ENCODE measurements around the gene PEX26.
"Not testable (repeated sequence)": the region's sequence is repeated elsewhere in the genome, so short reads cannot be mapped to it uniquely, and the experiment has no call there.

The PEX26 gene

DNA sequence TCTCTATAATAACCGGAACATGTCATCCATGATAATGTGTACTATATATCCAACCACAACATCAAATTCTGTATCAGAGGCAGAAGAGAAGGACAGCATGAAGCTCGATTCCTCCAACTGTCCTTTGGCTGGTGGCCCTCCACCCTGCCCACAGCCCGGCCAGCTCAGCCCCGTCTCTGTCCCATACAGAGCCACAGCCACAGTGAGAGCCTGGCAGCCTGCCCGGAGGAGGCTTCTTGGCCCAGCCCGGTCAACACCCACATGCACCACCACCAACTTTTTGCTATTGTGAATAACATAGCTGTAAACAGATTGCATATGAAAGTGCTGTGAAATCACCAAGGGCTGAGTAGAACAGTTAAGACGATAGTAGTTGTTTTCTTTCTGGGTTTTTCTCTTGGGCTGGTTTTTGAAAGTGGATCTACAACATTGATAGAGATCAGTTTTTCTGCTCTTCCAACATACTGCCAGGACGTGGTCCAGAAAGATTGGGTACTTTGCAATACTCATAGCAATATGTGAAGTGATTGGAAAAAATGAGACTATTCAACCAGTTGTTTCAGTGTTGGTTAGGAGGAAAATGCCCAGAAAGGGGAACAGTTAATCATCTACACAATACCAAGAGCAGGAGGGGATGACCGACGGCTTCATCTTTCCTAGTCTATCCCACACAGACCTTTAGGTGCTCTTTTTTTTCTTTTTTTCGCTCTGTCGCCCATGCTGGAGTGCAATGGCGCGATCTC lies 25.9 kb downstream of the PEX26 start:
- DNase-seq, result peak; percentile 50

DNA sequence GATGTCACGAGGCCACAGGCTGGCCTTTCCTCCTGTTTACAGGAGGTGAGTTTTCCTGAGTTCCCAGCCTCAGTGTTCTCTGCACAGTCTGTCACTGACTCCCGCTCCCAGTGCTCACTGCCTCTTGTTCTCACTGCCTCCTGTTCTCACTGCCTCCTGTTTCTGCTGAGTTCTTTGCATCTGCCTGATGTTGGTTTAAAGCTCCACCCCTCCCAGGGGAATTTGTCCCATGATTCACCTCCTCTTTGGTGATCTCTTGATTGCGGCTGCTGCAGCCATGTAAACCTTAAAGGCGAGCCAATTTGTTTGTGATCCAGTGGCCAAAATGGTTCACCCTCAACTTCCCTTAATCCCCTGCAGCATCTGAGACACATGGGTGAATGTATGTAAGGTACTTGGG lies 26.8 kb downstream of the PEX26 start:
- no peak for DNase-seq

DNA sequence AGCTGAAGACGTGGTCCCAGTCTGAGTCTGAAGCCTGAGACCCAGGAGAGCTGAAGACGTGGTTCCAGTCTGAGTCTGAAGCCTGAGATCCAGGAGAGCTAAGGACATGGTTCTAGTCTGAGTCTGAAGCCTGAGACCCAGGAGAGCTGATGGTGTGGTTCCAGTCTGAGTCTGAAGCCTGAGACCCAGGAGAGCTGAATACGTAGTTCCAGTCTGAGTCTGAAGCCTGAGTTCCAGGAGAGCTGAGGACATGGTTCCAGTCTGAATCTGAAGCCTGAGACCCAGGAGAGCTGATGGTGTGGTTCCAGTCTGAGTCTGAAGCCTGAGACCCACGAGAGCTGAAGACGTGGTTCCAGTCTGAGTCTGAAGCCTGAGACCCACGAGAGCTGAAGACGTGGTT lies 28.2 kb downstream of the PEX26 start:
- not testable (repeated sequence) for DNase-seq

DNA sequence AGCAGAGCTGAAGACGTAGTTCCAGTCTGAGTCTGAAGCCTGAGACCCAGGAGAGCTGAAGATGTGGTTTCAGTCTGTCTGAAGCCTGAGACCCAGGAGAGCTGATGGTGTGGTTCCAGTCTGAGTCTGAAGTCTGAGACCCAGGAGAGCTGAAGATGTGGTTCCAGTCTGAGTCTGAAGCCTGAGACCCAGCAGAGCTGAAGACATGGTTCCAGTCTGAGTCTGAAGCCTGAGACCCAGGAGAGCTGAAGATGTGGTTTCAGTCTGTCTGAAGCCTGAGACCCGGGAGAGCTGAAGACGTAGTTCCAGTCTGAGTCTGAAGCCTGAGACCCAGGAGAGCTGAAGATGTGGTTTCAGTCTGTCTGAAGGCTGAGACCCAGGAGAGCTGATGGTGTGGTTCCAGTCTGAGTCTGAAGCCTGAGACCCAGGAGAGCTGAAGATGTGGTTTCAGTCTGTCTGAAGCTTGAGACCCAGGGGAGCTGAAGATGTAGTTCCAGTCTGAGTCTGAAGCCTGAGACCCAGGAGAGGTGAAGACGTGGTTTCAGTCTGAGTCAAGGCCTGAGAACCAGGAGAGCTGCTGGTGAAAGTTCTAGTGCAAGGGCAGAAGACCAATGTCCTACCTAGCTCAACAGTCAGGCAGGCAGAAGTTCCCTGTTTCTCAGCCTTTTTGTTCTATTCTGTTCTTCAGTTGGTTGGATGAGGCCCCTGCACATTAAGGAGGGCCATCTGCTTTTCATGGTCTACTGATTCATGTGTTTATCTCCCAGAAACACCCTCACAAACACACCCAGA lies 29.0 kb downstream of the PEX26 start:
- DNase-seq, result peak; percentile 55

DNA sequence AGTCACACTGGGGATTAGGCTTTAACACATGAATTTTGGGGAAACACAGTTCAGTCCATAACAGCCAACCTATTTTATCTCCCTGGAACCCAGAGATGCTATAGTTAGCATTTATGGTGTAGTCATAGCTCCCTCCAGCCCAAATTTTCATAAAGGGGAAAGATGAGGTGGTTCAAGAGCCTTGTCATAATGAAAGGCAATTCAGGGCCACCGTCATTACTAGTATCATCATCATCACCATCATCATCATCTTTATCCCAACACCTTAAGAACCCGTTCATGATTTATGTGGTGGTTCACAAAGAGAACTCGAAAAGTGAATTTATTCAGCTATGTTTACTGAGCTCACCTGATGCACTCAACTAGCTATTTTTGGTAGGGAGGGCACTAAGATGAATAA lies 30.4 kb downstream of the PEX26 start:
- DNase-seq, result no peak

DNA sequence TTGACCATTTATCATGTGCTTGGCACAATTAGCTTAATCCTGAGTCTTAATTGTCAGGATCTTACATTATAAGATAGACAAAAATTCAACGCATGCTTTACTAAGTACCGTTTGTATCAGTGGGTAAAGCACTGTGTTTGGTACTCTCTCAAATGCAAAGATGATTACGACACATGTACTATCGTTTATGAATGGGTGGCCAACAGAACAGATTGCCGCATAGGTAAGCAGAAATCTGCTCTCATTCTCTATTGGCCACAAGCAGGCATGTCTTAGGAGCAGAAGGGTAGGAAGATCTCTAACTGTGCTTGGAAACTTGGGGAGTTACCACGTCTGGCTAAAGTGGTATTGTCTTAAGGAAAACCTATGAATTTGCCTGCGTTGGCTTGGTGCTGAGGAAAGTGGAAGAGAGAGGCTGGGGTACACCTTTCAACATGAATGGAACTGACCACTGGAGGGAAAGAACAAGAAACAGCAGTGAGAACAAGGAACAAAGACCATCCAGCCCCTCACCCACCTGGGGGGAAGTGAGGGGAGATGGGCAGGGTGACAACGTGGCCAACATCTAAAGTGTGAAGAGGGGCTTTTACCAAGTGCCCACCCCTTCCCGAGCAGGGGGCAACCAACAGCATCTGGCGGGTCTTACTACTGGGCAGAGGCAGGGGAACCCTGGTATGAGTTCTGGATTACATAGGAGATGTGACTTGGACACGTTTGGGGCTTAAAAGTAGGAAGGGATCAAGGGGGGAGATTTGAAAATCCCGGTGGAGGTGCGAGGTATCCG lies 31.8 kb downstream of the PEX26 start:
- DNase-seq, result no peak

DNA sequence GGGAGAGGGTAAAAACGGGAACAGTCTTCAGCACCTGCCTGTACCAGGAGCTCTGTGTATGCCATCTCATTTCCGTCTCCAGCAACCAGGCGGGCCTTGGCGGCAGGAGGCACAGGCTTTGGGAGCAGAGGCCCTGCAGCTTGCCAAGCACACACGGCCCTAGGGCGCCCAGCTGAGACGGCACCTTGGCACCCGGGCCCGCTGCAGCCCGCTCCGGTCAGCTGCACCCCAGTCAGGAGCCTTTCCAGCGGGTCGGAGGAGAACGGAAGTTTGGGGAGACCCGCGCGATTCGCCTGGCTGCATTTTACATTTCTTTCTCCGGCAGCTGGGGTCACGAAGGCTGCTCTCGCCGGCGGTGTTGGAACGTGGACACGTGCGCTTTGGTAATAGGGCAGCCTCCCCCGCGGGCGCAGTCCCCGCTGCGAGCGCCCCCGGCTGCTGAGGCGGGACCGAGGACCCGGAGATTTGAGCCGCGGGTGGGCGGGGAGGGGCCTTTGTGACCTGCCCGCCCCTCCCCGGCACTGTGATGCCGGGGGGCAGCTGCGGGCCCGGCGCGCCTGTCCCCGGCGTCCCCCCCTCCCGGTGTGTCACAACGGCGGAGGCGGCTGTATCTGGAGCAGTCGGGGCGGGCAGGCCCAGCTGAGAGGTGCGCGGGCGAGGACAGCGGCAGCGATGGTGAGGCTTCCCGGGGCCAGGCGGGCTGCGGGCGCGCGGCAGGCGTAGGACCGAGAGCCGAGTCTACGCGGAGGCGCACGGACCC lies 32.6 kb downstream of the PEX26 start, which contains the start of gene TUBA8:
Gene TUBA8 (plus strand): TSS at position 616 of the 760 bp plus-strand sequence. CDS start 57 bp downstream, at position 673.
- DNase-seq, result peak; percentile 63

DNA sequence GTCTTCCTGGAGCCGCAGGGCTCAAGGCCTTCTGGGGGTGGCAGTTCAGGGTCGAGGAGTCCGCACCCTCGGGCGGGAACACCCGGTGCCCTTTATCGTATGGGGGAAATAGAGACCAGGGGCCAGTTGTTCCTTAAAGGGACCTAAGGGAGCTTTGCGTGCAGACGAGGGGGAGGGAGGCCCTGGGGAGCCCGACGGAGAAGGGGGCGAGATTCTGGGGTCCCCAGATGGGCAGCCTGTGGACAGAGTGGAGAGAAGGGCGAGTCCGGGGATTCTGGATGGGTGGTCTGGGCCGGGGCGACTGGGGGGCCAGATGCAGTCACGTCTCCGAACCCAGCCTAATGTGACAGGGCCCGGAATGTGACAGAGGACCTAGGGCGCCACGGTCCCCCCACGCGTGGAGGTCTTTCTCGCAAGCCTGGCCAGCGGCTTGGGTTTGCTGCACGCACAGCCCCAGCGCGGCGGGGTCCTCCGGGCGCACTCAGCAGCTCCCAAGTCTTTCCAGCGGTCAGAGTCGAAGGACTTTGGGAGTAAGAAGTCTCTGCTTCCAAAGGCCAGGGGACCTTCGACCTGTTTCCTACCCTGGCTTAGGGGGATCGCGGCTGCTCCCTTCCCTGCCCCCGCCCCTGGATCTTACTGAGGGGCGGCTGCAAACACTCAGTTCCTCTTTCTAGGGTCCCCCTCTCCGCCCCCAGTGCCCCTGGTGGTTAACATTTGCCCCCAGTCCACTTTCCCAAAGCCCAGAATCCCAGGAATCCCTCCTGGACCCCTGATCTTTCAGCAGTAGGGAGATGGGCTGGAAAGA lies 33.4 kb downstream of the PEX26 start:
- DNase-seq, result no peak

DNA sequence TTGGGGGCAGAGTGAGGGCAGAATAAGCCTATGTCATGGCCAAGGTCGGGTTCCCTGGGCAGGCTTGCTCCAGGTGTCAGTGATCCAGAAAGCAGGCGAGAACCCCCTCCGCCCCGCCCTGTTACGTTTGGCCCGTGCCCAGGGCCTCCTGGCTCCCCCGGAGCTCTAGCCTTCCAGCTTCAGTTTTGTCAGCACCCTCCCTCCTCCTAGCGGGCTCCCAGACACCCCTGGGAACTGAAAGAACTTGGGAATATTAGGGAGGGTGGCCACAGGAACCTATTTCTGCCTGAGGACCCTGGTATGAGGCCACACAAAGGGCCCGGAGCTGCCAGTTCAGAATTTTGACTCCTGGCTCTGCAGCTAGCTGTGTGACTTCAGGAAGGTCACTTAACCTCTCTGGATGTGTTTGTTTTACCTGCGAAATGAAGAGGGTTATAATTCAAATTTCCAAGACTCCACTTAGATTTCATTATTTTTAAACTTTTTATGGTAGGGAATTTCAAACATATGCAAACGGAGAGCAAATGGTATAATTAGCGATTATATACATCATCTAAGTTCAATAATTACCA lies 34.1 kb downstream of the PEX26 start:
- DNase-seq, result no peak

DNA sequence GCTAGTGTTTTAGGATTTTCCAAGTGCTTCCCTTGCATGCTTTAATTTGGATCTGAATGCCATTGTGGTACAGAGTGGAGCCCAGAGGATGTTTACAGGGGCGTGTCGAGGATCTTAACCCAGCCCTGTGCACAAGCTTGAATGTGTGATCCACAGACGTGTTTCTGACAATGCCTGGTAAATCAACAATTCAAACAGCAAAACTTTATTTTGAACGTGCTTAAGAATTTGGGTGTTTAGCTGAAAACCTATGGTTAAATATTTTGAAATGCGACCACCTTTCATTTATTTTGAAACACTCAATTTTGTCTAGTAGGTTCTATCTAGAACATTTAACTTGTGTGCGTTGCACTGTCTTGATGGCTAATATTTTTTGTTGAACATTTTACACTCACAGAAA lies 34.6 kb downstream of the PEX26 start:
- DNase-seq, result no peak

DNA sequence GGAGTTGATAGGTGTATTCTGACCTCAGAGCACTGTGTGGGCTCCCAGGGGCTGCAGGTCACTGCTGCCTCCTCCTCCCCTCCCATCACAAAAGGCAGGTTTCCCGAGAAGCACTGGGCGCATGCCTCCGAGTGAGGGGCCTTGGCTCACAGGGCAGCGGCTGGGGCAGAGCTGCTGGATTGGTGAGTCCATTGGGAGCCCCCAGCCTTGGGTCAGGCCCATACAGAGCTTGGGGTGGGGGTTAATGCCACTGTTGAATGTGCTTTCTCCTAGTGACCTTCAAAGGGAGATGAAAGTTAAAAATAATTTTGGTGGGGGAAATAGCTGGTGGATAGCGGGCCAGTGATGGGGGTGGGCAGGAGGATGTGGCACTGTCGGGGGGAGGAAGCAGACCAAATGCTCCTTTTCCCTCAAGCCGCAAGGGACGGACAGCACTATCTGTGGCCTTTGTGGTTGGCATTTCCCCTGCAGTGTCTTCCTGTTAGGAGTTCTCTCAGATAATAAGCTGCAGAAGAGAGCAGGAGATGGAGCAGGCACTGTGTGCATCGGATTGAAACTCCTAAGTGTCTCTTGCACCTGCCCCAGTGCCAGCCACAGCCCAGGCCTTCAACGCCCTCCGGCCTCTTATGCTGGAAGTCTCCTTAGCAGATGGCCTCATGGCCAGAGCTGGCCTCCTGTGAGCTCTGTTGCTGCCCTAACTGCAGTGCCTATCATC lies 36.0 kb downstream of the PEX26 start:
- DNase-seq, result no peak

DNA sequence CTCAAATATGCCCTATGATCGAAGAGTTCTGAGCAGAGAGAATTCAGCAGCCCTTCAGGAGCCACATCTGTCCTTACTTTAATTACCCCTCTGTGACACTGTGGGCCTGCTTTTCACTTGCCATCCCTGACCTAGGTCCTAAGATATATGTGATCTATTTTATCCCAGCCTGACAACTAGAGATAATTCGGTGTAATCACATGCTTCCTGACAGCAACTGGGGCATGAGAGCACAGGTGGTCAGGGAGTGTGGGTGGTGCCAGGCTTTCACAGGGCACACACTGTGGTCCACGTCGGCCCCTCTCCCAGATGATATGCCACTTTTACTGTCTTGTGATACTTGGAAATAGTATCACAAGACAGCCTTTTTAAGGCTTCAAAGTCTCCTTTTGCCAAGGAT lies 36.7 kb downstream of the PEX26 start:
- no peak for DNase-seq

DNA sequence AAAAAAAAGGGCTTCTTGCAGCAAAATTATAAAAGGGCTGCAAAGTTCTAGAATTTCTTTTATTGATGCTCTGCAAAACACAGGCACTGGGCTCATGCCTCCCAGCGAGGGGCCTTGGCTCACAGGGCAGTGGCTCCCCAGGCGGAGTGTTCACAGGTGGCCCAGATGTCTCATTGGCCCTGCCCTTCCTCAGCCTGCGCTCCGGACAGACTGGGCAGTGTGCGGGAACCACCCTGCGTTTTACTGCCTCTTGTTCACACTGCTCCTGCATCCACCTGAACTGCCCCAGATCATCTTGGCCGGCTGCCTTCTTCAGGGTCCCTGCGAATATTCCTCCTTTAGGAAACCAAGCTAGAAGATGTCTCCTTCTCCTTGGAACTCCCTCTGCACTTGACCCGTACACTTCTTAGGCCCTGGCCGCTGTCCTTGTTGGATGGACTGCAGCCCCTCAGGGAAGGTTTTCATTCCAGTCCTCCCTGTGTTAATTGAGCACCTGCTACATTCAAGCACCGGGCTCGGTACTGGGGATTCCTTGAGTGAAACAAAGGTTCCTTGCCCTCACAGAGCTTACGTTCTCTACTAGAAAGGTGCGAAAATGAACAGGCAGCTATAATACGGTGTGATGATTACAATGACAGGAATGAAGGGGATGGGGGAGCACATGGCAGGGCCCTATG lies 37.3 kb downstream of the PEX26 start:
- DNase-seq, result no peak

DNA sequence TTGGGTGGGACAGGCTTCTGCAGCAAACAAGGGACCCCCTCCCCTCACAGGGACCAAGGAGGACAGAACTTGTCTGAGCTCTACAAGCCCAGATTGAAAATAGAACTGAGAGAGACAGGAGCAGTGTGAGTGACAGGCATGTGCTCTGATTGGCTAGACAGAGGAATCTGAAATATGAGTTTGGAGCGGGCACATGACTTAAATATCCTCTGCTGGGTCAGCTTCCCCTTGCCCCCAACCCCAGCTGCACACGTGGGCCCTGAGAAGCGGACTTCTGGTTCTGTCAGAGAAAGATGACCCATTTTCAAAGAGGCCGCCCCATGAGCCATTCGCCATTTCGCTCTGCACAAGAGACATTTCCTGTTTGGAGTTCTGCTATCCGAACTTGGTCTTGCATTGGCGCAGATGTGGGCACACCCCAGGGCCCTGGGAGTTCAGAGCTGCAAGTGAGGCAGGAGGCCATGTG lies 38.1 kb downstream of the PEX26 start:
- no peak for DNase-seq

DNA sequence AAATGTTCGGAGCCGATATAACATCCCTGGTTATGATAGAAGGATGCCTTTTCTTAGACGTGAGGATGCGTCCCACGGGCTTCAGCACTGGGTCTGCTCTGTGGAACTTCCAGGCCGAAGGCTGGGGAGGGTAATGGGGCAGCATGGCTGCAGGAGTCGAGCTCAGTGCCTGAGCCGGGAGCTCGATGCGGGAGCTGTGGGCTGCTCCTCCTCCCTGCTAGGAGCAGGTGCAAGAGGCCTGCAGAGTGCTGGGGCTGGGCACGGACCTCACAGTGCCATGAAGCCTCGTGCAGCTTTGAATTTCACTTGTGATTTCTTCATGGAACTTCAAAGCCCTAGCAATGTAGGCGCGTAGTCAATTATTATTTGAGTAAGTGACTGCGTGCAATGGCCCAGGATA lies 38.8 kb downstream of the PEX26 start:
- DNase-seq, result no peak

DNA sequence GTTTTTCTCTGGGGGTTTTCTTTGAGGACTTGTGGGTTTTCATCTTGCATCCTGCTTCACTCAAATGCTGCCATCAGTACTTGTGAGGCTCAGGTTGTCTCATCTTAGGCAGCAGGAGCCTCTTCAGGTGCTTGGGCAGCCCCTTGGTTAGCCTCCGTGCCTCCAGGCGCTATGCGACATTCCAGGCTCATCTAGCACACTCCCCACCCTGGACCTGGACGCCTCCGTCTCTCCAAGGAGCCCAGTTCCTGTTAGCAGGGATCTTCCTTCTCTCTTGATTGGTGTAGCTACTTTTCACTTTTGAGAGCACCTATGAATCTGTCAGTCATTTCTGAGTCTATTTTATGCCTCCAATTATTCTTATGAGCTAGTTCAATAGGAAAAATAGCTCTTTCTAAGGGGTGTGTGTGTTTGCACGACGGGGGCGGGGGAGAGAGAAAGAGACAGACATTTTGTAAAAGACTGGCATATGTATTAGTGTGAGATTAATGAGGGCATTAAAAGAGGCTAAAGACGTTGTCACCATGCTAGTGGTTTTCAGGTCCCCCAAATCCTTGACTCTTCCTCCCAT lies 40.6 kb downstream of the PEX26 start:
- no peak for DNase-seq

DNA sequence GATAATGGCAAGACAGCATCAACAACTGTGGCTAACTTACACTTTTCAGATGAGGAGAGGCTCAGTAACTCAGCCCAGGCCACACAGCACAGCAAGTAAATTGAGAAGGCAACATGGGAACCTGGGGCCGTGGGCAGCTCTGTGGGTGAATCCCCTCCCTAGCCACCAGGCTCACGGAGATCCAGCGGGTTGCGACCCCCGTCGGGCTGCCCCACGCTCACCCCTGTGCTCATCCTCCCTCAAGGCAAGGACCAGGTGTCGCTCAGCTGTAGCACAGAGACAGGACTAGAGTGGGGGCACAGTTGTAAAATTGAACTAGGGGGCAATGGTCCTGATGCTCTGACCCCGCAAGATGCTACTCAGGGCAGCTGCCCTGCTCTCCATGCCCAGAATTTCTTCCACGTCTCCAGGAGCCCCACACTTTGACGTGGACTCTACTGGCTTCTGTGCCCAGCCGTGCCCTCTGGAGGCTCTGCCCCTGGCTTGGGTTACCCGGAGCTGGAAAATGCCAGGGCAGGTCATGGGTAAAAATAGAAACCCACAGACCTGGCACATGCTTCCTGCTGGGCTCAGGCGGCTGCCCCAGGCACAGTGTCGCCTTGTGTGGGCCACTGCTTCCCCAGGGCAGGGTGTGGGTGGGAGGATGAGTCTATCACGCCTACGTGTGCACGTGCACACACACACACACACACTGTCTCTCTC lies 41.8 kb downstream of the PEX26 start:
- DNase-seq, result no peak

DNA sequence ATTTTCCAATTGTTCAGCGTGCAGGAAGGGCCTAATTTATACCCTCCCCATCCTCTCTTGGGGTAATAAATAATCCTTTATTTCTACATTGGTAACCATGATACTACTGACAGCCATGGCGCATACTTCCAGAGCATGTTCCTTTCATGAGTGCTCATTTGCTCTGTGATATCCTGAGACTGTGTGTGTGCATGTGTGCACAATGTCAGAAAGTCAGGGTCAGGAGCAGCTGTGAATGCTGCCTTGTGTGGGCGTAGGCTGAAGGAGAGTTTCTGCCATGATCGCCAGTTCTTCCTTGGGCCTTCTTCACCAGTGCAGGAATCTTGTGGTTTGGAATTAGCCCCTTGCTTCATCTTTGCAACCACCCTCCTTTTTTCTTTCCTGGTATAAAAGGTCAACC lies 43.1 kb downstream of the PEX26 start:
- DNase-seq, result no peak

DNA sequence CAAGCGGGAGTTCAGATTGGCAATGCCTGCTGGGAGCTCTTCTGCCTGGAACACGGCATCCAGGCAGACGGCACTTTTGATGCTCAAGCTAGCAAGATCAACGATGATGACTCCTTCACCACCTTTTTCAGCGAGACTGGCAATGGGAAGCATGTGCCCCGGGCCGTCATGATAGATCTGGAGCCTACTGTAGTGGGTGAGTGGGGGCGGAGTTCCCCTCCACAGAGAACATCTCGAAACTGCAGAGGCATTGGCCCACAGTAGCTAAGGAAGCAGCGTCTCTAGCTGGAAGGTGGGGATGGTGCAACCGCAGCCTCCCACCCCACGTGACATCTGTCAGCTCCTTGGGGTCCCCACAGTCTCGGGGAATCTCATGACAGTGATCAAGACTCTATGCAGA lies 43.7 kb downstream of the PEX26 start:
- no peak for DNase-seq

Measured in stimulated activated CD8-positive, alpha-beta memory T cell treated with anti-CD3 and anti-CD28 coated beads, Interleukin-4, amount 100 ng/mL, for 48 hours (primary cell).